ENCODE data around the gene ROM1.
"Not testable (repeated sequence)": the region's sequence is repeated elsewhere in the genome, so short reads cannot be mapped to it uniquely, and the experiment has no call there.

The ROM1 gene

GRCh38 chr11:62610814-62611704, 2.0 kb upstream of the ROM1 start:
- Histone ChIP-seq H3K27me3 (ENCODE audit: insufficient read depth, low read length) (peaks cover 10% of the 10 kb centered on the region; the same call in 1 of the 2 replicates), H3K4me1 (ENCODE audit: insufficient read depth, low read length) (peaks cover 9% of the 10 kb centered on the region; the same call in 1 of the 2 replicates), H3K27ac (ENCODE audit: low read depth, low read length) (no peak overlapping the region), H3K36me3 (ENCODE audit: insufficient read depth, low read length) (peaks cover 2% of the 10 kb centered on the region; the same call in 1 of the 2 replicates), H3K9me3 (ENCODE audit: insufficient read depth, low read depth, low read length) (no peaks in the 10 kb centered on the region), H3K9ac (ENCODE audit: low read depth, low read length) (no peak overlapping the region), H3K4me3 (ENCODE audit: low read length) (peak overlapping the region; percentile 66)
- WGBS: 73% methylated on average over 24 of the region's 28 CpGs

DNA sequence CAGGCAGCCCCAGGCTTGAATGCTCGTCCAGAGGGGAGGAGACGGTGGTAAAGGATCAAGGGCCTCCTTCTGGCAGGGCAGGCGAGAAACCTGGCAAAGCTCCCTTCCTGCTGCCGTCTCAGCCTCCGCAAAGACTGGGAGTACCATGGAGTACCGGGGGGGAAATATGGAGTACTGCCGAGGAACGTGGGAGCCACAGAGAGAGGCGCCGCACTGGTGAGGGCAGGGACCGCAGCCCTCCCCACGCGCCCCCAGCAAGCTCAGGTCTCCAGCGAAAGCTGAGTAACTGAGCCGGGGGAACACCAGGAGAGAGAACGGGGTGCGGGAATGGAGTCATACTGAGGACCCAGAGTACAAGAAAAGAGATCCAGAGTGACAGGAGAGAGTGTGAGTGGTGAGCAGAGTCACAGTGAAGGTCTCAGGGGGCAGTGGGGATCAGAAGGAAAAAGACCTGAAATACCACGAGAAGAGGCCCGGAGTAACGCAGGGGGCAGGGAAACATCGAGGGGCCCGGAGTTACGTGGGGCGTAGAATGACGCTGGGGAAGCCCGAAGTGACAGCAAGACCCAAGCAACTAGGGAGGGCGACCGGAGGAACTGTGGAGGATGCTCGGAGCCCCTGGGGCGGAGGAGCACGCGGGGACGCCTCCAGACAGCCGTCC, 1.2 kb upstream of the ROM1 start:
- H3K4me3 ChIP-seq (ENCODE audit: low read length): peak overlapping the region; percentile 66
- peaks cover 10% of the 10 kb centered on the region; the same call in 1 of the 2 replicates for H3K27me3 ChIP-seq (ENCODE audit: insufficient read depth, low read length)
- no peak overlapping the region for H3K27ac ChIP-seq (ENCODE audit: low read depth, low read length)
- WGBS: 6% methylated on average over 34 of the region's 34 CpGs
- peaks cover 7% of the 10 kb centered on the region; the same call in 1 of the 2 replicates for H3K36me3 ChIP-seq (ENCODE audit: insufficient read depth, low read length)
- no peaks in the 10 kb centered on the region for H3K9me3 ChIP-seq (ENCODE audit: insufficient read depth, low read depth, low read length)
- peak overlapping the region; percentile 39; the same call in 1 of the 2 replicates for H3K9ac ChIP-seq (ENCODE audit: low read depth, low read length)
- peaks cover 9% of the 10 kb centered on the region; the same call in 1 of the 2 replicates for H3K4me1 ChIP-seq (ENCODE audit: insufficient read depth, low read length)

DNA sequence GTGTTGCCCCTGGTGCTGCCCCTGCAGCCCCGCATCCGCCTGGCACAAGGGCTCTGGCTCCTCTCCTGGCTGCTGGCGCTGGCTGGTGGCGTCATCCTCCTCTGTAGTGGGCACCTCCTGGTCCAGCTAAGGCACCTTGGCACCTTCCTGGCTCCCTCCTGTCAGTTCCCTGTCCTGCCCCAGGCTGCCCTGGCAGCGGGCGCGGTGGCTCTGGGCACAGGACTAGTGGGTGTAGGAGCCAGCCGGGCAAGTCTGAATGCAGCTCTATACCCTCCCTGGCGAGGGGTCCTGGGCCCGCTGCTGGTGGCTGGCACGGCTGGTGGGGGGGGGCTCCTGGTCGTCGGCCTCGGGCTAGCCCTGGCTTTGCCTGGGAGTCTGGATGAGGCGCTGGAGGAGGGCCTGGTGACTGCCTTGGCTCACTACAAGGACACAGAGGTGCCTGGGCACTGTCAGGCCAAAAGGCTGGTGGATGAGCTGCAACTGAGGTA, 278 bp downstream of the ROM1 start:
- Histone ChIP-seq H3K27ac (ENCODE audit: low read depth, low read length) (no peak overlapping the region), H3K9ac (ENCODE audit: low read depth, low read length) (no peak overlapping the region), H3K9me3 (ENCODE audit: insufficient read depth, low read depth, low read length) (no peaks in the 10 kb centered on the region), H3K27me3 (ENCODE audit: insufficient read depth, low read length) (peaks cover 10% of the 10 kb centered on the region; the same call in 1 of the 2 replicates), H3K4me1 (ENCODE audit: insufficient read depth, low read length) (peaks cover 5% of the 10 kb centered on the region; the same call in 1 of the 2 replicates), H3K4me3 (ENCODE audit: low read length) (peak overlapping the region; percentile 31), H3K36me3 (ENCODE audit: insufficient read depth, low read length) (peaks cover 7% of the 10 kb centered on the region; the same call in 1 of the 2 replicates)
- WGBS: 84% methylated on average over 15 of the region's 15 CpGs

DNA sequence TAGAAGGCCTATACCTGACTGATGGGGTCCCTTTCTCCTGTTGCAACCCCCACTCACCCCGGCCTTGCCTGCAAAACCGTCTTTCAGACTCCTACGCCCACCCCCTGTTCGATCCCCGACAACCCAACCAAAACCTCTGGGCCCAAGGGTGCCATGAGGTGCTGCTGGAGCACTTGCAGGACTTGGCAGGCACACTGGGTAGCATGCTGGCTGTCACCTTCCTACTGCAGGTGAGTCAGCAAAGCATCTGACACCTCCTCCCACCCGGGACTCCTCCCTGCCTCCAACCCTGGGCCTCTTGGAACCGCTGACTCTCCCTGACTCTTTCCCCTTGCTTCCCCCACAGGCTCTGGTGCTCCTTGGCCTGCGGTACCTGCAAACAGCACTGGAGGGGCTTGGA, 1.2 kb downstream of the ROM1 start:
- no peaks in the 10 kb centered on the region for H3K9me3 ChIP-seq (ENCODE audit: insufficient read depth, low read depth, low read length)
- 75% methylated on average over 8 of the region's 8 CpGs for WGBS
- H3K4me3 ChIP-seq (ENCODE audit: low read length): no peak overlapping the region
- peaks cover 7% of the 10 kb centered on the region; the same call in 1 of the 2 replicates for H3K36me3 ChIP-seq (ENCODE audit: insufficient read depth, low read length)
- H3K4me1 ChIP-seq (ENCODE audit: insufficient read depth, low read length): peaks cover 5% of the 10 kb centered on the region; the same call in 1 of the 2 replicates
- H3K27me3 ChIP-seq (ENCODE audit: insufficient read depth, low read length): peaks cover 10% of the 10 kb centered on the region; the same call in 1 of the 2 replicates
- H3K27ac ChIP-seq (ENCODE audit: low read depth, low read length): no peak overlapping the region
- H3K9ac ChIP-seq (ENCODE audit: low read depth, low read length): no peak overlapping the region

DNA sequence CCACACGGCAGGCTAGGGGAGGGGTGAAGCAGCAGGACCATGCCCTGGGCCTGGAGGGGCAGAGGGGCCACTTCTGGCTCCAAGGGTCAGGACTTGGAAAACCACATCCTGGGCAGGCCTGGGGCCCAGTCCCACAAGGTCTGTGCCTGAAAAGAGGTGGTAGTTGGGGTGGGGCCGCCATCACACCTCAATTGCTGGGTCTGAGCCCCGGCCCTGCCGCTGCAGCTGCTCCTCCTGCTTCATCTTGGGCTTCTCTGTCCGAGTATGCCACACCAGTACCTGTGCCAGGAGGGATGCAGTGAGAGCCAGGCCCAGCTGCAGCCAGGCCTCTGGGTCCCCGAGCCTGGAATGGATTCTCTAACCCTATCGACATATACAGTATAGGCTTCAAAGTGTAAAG, 2.5 kb downstream of the ROM1 start:
- Histone ChIP-seq H3K4me1 (ENCODE audit: insufficient read depth, low read length) (peaks cover 6% of the 10 kb centered on the region; the same call in 1 of the 2 replicates), H3K9me3 (ENCODE audit: insufficient read depth, low read depth, low read length) (no peaks in the 10 kb centered on the region), H3K4me3 (ENCODE audit: low read length) (no peak overlapping the region), H3K27ac (ENCODE audit: low read depth, low read length) (no peak overlapping the region), H3K36me3 (ENCODE audit: insufficient read depth, low read length) (peaks cover 7% of the 10 kb centered on the region; the same call in 1 of the 2 replicates), H3K9ac (ENCODE audit: low read depth, low read length) (no peak overlapping the region), H3K27me3 (ENCODE audit: insufficient read depth, low read length) (peaks cover 10% of the 10 kb centered on the region; the same call in 1 of the 2 replicates)
- 96% methylated on average over 7 of the region's 7 CpGs for WGBS

- H3K27ac ChIP-seq (ENCODE audit: low read depth, low read length); H3K9me3 ChIP-seq (ENCODE audit: insufficient read depth, low read depth, low read length); H3K36me3 ChIP-seq (ENCODE audit: insufficient read depth, low read length); H3K27me3 ChIP-seq (ENCODE audit: insufficient read depth, low read length); H3K4me1 ChIP-seq (ENCODE audit: insufficient read depth, low read length); H3K9ac ChIP-seq (ENCODE audit: low read depth, low read length); H3K4me3 ChIP-seq (ENCODE audit: low read length): not testable (repeated sequence)
- 95% methylated on average over 12 of the region's 14 CpGs for WGBS
Measured at GRCh38 chr11:62616957-62617356, 3.9 kb downstream of the ROM1 start.

DNA sequence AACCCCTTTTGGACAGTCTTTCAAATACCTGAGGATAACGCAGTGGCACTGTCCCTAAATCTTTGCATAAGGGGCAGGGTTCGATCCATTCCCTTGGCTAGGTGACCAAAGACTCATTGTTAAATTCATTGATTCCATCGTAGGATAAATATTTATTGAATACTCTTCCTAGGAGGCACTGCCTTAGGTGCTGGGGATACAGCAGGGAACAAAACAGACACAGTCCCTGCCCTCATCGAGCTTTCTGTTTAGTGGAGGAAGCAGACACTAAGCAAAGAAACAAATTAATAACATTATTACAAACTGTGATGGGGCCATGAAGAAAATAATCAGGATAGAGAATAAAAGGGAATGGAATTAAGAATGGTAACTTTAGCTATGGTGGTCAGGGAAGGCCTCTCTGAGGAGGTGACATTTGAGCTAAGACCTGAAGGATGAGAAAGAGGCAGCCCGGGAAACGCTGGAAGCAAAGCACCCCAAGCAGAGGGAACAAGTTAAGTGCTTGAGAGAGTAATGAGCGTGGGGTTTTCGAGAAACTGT, 8.0 kb downstream of the ROM1 start:
- no peaks in the 10 kb centered on the region for H3K9me3 ChIP-seq (ENCODE audit: insufficient read depth, low read depth, low read length)
- H3K27ac ChIP-seq (ENCODE audit: low read depth, low read length): peak overlapping the region; percentile 91
- H3K4me3 ChIP-seq (ENCODE audit: low read length): peak overlapping the region; percentile 93
- no peaks in the 10 kb centered on the region for H3K27me3 ChIP-seq (ENCODE audit: insufficient read depth, low read length)
- H3K4me1 ChIP-seq (ENCODE audit: insufficient read depth, low read length): peaks cover 10% of the 10 kb centered on the region; the same call in 1 of the 2 replicates
- peak overlapping the region; percentile 87 for H3K9ac ChIP-seq (ENCODE audit: low read depth, low read length)
- WGBS: 30% methylated on average over 6 of the region's 8 CpGs
- peaks cover 17% of the 10 kb centered on the region for H3K36me3 ChIP-seq (ENCODE audit: insufficient read depth, low read length)

DNA sequence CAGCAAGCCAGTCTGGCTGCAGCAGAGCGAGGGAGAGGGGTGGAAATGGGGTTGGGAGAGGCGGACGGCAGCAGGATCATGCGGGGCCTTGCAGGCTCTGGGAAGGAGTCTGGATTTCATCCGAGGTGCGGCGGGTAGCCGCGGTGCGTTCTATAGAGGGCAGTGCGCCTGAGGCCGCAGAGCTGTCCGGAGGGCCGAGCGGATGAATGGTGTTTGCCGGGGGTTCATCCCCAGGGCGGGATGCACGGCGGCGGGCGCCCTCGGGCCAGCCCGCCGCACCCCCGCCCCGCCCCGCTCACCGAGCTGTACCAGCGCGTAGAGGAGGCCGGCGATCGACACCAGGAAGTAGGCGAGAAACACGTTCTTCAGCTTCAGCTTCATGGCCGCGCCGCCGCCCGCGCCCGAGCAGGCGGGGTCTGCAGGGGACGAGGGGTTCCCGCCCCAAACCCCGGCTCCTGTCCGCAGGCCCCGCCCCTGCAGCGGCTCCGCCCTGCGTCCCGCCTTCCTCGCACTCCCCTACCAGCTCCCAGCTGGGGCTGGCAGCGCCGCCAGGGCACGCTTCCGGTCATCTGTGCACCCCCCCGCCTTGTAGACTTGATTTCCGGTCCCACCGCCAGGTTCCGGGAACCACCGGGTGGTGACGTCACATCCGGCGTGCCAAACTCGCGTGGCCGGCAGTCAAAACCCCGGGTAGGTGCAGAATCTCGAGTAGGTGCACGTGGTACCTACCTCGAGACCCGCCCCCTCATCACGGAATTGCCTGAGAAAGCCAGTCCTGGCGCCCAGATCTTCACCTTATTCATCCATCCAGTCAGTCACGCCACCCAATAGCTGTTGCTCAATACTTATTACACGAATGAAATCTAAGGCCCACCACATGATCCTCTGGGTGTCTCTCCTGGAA, 8.8 kb downstream of the ROM1 start, which contains the start of gene B3GAT3:
TSS of gene B3GAT3 (minus strand) at position 420 of the 904 bp plus-strand sequence. CDS start at position 381, 39 bp downstream.
- peak within 1 kb of the TSS; percentile 91 for H3K27ac ChIP-seq (ENCODE audit: low read depth, low read length)
- peaks cover 20% of the 10 kb centered on the region for H3K36me3 ChIP-seq (ENCODE audit: insufficient read depth, low read length)
- H3K9ac ChIP-seq (ENCODE audit: low read depth, low read length): peak within 1 kb of the TSS; percentile 87
- no peaks in the 10 kb centered on the region for H3K27me3 ChIP-seq (ENCODE audit: insufficient read depth, low read length)
- WGBS: 3% methylated on average over 77 of the region's 77 CpGs
- no peaks in the 10 kb centered on the region for H3K9me3 ChIP-seq (ENCODE audit: insufficient read depth, low read depth, low read length)
- H3K4me3 ChIP-seq (ENCODE audit: low read length): peak within 1 kb of the TSS; percentile 93
- H3K4me1 ChIP-seq (ENCODE audit: insufficient read depth, low read length): peaks cover 10% of the 10 kb centered on the region; the same call in 1 of the 2 replicates

DNA sequence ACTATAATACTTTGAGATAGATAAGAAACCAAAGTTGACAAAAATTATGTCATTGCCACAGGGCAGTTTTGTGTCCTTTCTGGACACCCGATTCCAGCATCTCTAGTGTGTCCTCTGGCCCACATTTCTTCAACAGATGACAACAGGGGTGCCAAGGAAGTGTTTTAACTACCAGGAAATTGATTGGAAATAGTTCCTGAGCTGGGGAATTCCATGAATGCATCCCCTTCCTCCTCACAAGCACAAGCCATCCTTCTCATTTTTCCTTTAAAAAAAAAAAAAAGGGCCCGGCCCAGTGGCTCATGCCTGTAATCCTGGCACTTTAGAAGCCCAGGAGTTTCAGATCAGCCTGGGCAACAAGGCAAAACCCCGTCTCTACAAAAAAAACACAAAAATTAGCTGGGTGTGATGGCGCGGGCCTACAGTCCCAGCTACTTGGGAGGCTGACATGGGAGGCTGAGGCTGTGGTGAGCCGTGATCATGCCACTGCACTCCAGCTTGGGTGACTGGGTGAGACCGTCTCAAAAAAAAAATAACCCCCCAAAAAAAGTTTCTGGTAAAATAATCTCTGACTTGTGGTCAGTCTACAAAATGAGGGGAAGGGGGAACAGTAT, 9.5 kb downstream of the ROM1 start:
- peak overlapping the region; percentile 91 for H3K27ac ChIP-seq (ENCODE audit: low read depth, low read length)

GRCh38 chr11:62627713-62628112, 14.7 kb downstream of the ROM1 start:
- no peaks in the 10 kb centered on the region for H3K9me3 ChIP-seq (ENCODE audit: insufficient read depth, low read depth, low read length)
- H3K9ac ChIP-seq (ENCODE audit: low read depth, low read length): no peak overlapping the region
- no peaks in the 10 kb centered on the region for H3K4me1 ChIP-seq (ENCODE audit: insufficient read depth, low read length)
- WGBS: 92% methylated on average over 3 of the region's 3 CpGs
- no peaks in the 10 kb centered on the region for H3K27me3 ChIP-seq (ENCODE audit: insufficient read depth, low read length)
- peaks cover 78% of the 10 kb centered on the region for H3K36me3 ChIP-seq (ENCODE audit: insufficient read depth, low read length)
- H3K27ac ChIP-seq (ENCODE audit: low read depth, low read length): no peak overlapping the region
- no peak overlapping the region for H3K4me3 ChIP-seq (ENCODE audit: low read length)

More for the DNA sequence above, 9.5 kb downstream of the ROM1 start:
- Histone ChIP-seq H3K36me3 (ENCODE audit: insufficient read depth, low read length) (peaks cover 27% of the 10 kb centered on the region), H3K9ac (ENCODE audit: low read depth, low read length) (peak overlapping the region; percentile 21), H3K27me3 (ENCODE audit: insufficient read depth, low read length) (no peaks in the 10 kb centered on the region), H3K4me3 (ENCODE audit: low read length) (peak overlapping the region; percentile 93), H3K9me3 (ENCODE audit: insufficient read depth, low read depth, low read length) (no peaks in the 10 kb centered on the region), H3K4me1 (ENCODE audit: insufficient read depth, low read length) (peaks cover 10% of the 10 kb centered on the region; the same call in 1 of the 2 replicates)
- 87% methylated on average over 6 of the region's 7 CpGs for WGBS
